ENCODE measurements around the gene TPCN1. TPM values are rescaled to one million over a fixed set of nuclear protein-coding genes. Genes with fewer than 3 reads are reported as not detected.

TPCN1 gene
- total RNA-seq, 1 experiment from 2014 or later = 91.1 TPM

DNA sequence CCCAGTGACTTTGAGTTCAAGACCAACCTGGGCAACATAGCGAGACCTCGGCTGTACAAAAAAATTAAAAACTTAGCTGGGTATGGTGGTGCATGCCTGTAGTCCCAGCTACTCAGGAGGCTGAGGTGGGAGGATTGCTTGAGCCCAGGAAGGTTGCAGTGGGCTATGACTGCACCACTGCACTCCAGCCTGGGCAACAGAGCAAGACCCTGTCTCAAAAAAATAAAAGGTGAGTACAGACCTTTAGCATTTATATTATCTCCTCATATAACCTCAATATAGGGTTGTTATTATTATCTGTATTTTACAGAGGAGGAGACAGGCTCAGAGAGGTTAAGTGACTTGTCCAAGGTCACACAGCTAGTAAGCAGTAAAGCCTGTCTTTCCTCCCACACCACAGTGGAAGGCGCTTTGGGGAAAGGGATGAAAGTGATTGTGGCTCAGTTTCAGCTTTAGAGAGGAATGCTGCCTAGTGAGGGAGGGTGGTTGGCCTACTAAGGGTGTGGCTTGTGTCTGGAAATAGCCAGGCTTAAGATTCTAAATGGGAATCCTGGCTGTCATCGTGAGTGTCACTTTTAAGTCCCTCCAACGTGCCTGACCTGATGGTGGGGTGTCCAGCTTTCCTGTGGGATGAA lies 7.2 kb downstream of the TPCN1 start:
- CTCF ChIA-PET = interaction anchor here (1.7 kb wide), 1 partner anchor 11 kb away, joined by 4 read pairs; no protein-coding TSS in a partner anchor
- no TSS peak for BruUV-seq (replicated peaks)
- Mint-ChIP-seq H3K36me3 (ENCODE audit: insufficient read depth, unreplicated experiment) (peaks cover 46% of the 10 kb centered on the region), H3K27me3 (ENCODE audit: unreplicated experiment) (no peaks in the 10 kb centered on the region), H3K4me1 (ENCODE audit: low read depth, unreplicated experiment) (peaks cover 34% of the 10 kb centered on the region), H3K9me3 (ENCODE audit: low read depth, unreplicated experiment) (no peaks in the 10 kb centered on the region), H3K4me3 (ENCODE audit: low read depth, unreplicated experiment) (no peak overlapping the region), H3K27ac (ENCODE audit: unreplicated experiment) (peak overlapping the region; percentile 74)
- DNase-seq = no peak
- intact Hi-C loops (cut with micrococcal nuclease; ENCODE audit: unreplicated experiment) = no loop called here
- no peak for TF ChIP-seq CTCF (IDR thresholded peaks at IDR 0.05; ENCODE audit: unreplicated experiment)

DNA sequence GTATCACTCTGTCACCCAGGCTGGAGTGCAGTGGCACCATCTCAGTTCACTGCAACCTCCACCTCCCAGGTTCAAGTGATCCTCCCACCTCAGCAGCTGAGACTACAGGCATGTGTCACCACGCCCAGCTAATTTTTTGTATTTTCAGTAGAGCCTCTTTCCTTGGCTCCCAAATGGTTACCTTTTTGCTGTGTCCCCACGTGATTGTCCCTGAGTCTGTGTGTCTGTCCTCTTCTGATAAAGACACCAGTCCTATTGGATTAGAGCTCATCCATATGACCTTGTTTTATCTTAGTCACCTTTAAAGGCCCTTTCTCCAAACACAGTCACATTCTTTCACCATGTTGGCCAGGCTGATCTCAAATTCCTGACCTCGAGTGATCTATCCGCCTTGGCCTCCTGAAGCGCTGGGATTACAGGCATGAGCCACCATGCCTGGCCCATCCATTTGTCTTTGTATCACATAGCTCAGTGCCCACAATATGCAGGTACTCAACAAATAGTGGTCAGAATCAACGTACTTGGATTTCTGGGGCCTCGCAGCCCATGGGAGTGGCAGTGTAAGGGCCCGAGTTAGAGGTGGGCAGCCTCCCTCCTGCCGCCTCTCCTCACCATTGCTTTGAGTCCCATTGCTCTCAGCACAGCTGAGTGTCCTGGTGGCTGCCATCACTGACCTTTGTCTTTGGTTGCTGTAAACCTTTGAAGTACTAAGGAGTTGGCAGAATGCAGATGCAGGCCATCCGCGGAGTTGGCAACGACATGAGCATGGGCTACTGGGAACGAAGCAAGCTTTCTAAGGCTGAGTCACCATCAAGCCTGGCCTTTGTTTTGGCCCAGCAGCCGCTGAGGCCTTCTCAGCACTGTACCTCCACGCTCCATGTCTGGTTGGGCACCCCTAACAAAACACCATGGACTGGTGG lies 9.3 kb downstream of the TPCN1 start:
- intact Hi-C loops (cut with micrococcal nuclease; ENCODE audit: unreplicated experiment) = no loop called here
- no peak overlapping the region for H3K4me3 Mint-ChIP-seq (ENCODE audit: low read depth, unreplicated experiment)
- peaks cover 59% of the 10 kb centered on the region for H3K36me3 Mint-ChIP-seq (ENCODE audit: insufficient read depth, unreplicated experiment)
- no peaks in the 10 kb centered on the region for H3K27me3 Mint-ChIP-seq (ENCODE audit: unreplicated experiment)
- CTCF ChIA-PET = interaction anchor here (0.7 to 1.4 kb wide), 3 partner anchors 9 to 37 kb away, joined by 3 to 5 read pairs (median 4); partner anchors contain the start of gene TPCN1
- DNase-seq = no peak
- H3K27ac Mint-ChIP-seq (ENCODE audit: unreplicated experiment) = peak overlapping the region; percentile 75
- H3K9me3 Mint-ChIP-seq (ENCODE audit: low read depth, unreplicated experiment) = no peaks in the 10 kb centered on the region
- BruUV-seq (replicated peaks) = no TSS peak
- no peak for TF ChIP-seq CTCF (IDR thresholded peaks at IDR 0.05; ENCODE audit: unreplicated experiment)
- H3K4me1 Mint-ChIP-seq (ENCODE audit: low read depth, unreplicated experiment) = peaks cover 46% of the 10 kb centered on the region

DNA sequence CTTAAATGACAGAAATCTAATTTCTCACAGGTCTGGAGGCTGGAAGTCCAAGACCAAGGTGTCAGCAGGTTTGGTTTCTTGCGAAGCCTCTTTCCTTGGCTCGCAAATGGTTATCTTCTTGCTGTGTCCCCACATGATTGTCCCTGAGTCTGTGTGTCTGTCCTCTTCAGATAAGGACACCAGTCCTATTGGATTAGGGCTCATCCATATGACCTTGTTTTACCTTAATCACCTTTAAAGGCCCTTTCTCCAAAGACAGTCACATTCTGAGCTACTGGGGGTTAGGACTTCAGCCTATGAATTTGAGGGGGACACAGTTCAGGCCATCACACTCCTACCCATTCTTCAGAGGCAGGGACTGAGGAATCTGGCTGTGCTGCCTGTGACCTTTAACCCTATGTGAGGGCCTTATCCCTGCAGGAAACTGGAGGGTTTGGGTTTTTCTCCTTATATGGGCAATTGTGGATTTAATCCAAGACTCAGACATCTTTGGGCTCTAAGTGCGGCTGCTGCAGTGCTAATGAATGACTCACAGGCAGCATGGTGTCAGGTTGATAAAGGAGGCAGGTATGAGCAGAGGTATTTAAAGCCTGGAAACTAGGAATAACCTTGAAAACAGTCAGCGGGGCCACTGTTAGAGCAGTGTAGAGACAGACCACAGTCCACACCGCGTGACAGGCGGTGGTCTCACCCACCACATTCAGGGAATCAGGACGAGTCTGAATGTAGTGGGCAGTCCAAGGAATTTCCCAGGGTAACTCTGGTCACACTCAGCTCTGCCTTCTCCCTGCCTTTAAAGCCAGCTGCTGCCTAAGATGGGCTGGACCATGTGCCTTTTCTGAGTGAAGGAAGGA lies 10.2 kb downstream of the TPCN1 start:
- Mint-ChIP-seq H3K36me3 (ENCODE audit: insufficient read depth, unreplicated experiment) (peaks cover 59% of the 10 kb centered on the region), H3K4me3 (ENCODE audit: low read depth, unreplicated experiment) (no peak overlapping the region), H3K27ac (ENCODE audit: unreplicated experiment) (peak overlapping the region; percentile 75), H3K4me1 (ENCODE audit: low read depth, unreplicated experiment) (peaks cover 54% of the 10 kb centered on the region), H3K27me3 (ENCODE audit: unreplicated experiment) (no peaks in the 10 kb centered on the region), H3K9me3 (ENCODE audit: low read depth, unreplicated experiment) (no peaks in the 10 kb centered on the region)
- CTCF ChIA-PET = interaction anchor here (0.6 to 1.2 kb wide), 2 partner anchors 10 to 34 kb away, joined by 3 to 4 read pairs; no protein-coding TSS in a partner anchor
- intact Hi-C loops (cut with micrococcal nuclease; ENCODE audit: unreplicated experiment) = no loop called here
- TF ChIP-seq CTCF (IDR thresholded peaks at IDR 0.05; ENCODE audit: unreplicated experiment) = no peak
- DNase-seq = peak; percentile 63
- BruUV-seq (replicated peaks) = no TSS peak
